GM12874 (cell line): ENCODE data around the gene CGB7.

Experiments used
- CTCF ChIP-seq: IDR thresholded peaks from 2 replicates; pipeline ENCODE4 v1.5.1; 2011; ENCODE audit warnings: low read depth, mild to moderate bottlenecking, control low read depth, low read length, moderate library complexity; ENCODE audit not compliant: insufficient read depth

CGB7 gene

GRCh38 chr19:49071860-49072547 is 14.5 kb upstream of the CGB7 start:
- TF ChIP-seq CTCF: no peak

GRCh38 chr19:49070416-49070815 is 12.9 kb upstream of the CGB7 start:
- TF ChIP-seq CTCF: no peak

GRCh38 chr19:49069026-49069425 is 11.5 kb upstream of the CGB7 start:
- no peak for TF ChIP-seq CTCF

- TF ChIP-seq CTCF: no peak
These were observed 10.0 kb upstream of the CGB7 start for GRCh38 chr19:49067554-49067953.

GRCh38 chr19:49065905-49066512 is 8.5 kb upstream of the CGB7 start:
- TF ChIP-seq CTCF: no peak

- no peak for TF ChIP-seq CTCF
These were observed 7.4 kb upstream of the CGB7 start, which contains the start of gene NTF4 for GRCh38 chr19:49064768-49065611. NTF4 (minus strand) TSS chr19:49064818; CDS start chr19:49061997, 2,821 bp downstream.

- TF ChIP-seq CTCF: no peak
These were observed 6.6 kb upstream of the CGB7 start for GRCh38 chr19:49064029-49064629.
